Right atrium auricular region (tissue), 2 donors: ENCODE measurements around the gene PHOSPHO1. TPM values are rescaled to one million over a fixed set of nuclear protein-coding genes. Genes with fewer than 3 reads are reported as not detected.
A peak's percentile ranks its signal among the peaks of the same experiment; 100 is the strongest.

Experiments
- DNase-seq: peaks from one replicate; pipeline ENCODE4 v3.0.0-alpha.2; 2019; ENCODE audit warnings: low spot score
- H3K27ac ChIP-seq, 2 donors: fragments of 200-600 bp; sonication (generic); 1 replicate in 1 of 2; 2 replicates in 1 of 2; pipeline ENCODE4 v1.5.1; 2016 to 2019
- H3K27me3 ChIP-seq, 2 donors: fragments of 200-600 bp; sonication (generic); one replicate each; pipeline versions ENCODE4 v1.5.1 to v1.6.0; 2017 to 2019
- H3K36me3 ChIP-seq: fragments of 200-600 bp; sonication (generic); one replicate; pipeline ENCODE4 v1.5.1; 2016
- H3K4me1 ChIP-seq, 2 donors: fragments of 200-600 bp; sonication (generic); one replicate each; pipeline versions ENCODE4 v1.5.1 to v1.6.0; 2017 to 2019
- H3K4me3 ChIP-seq, 2 donors: fragments of 200-600 bp; sonication (generic); 1 replicate in 1 of 2; 2 replicates in 1 of 2; pipeline ENCODE4 v1.5.1; 2017 to 2019; ENCODE audit warnings: mild to moderate bottlenecking in 1 of 2, moderate library complexity in 1 of 2
- H3K9me3 ChIP-seq, 2 donors: fragments of 200-600 bp; sonication (generic); one replicate each; pipeline ENCODE4 v1.5.1; 2019
- CTCF ChIP-seq, 2 donors: fragments of 200-600 bp; sonication (generic); IDR thresholded peaks; one replicate each; pipeline ENCODE4 v1.5.1; 2019; ENCODE audit warnings: antibody characterized with exemption in 2 of 2
- total RNA-seq, 2 donors: library from RNA; depleted of rRNA; stranded (reverse); fragments of >200 nt; gene quantifications; one replicate each; pipeline ENCODE4 v1.1.0, GENCODE V29; 2016

Gene PHOSPHO1
- total RNA-seq, 2 donors from 2014 or later, result 0.56 to 2.2 TPM

GRCh38 chr17:49219987-49220386 is 10.6 kb downstream of the PHOSPHO1 start:
- H3K27me3 ChIP-seq, result peaks cover 0 to 3% of the 10 kb centered on the region in 2 donors
- no peak overlapping the region for H3K27ac ChIP-seq
- no peaks in the 10 kb centered on the region for H3K9me3 ChIP-seq
- no peaks in the 10 kb centered on the region for H3K36me3 ChIP-seq
- TF ChIP-seq CTCF (IDR thresholded peaks at IDR 0.05), result no peak
- H3K4me1 ChIP-seq, result peaks cover 0 to 54% of the 10 kb centered on the region in 2 donors
- no peak overlapping the region for H3K4me3 ChIP-seq
- DNase-seq, result no peak

DNA sequence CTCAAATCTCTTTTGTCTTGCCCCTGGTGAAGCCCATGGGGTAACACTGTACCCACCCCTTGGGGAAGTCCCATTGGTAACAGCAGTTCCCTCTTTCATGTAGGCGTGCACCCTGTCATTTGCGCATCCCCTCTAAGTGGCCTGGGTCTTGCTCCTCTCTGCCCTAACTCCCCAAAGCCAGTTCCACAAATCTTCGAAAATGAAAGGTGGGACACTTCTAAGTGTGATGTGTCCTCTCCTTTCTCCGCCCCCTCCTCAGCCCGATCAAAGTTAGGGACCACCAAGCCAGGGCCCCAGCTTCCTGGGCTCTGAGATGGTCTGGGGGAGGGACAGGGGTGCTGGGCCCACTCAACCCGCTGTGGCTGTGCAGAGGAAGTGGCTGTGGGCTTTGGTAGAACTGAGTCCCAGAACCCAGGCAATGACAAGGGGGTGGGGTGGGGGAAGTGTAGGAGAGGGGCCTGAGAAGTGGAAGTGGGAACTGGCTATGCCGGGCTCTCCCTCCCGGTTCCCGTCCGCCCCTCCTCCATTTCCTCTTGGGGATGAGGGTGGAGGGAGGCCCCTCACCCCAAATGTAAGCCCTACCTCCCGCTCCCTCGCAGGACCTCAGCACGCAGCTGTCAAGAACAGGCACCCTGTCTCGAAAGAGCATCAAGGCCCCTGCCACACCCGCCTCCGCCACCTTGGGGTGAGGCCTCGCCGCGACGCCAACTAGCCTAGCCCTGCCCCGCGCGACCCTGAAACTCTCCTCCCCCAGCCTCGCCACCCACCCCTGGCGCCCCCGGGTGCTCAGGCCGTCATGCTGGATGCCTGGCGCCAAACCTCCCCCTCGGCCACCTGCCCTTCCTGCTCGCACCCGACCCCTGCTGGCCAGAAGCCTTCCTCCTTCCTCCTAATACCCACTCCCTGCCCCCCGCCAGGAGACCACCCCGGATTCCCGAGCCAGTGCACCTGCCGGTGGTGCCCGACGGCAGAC is 11.4 kb downstream of the PHOSPHO1 start:
- no peak overlapping the region for H3K4me3 ChIP-seq
- TF ChIP-seq CTCF (IDR thresholded peaks at IDR 0.05), result peak in 1 of 2 donors; percentile 29
- no peaks in the 10 kb centered on the region for H3K9me3 ChIP-seq
- DNase-seq, result no peak
- no peak overlapping the region for H3K27ac ChIP-seq
- no peaks in the 10 kb centered on the region for H3K36me3 ChIP-seq
- no peaks in the 10 kb centered on the region for H3K27me3 ChIP-seq
- peaks cover 0 to 51% of the 10 kb centered on the region in 2 donors for H3K4me1 ChIP-seq

GRCh38 chr17:49217651-49218413 is 12.8 kb downstream of the PHOSPHO1 start:
- Histone ChIP-seq H3K9me3 (no peaks in the 10 kb centered on the region), H3K36me3 (no peaks in the 10 kb centered on the region), H3K4me3 (no peak overlapping the region), H3K27ac (peak overlapping the region; percentile 31 to 40), H3K27me3 (no peaks in the 10 kb centered on the region), H3K4me1 (peaks cover 0 to 53% of the 10 kb centered on the region in 2 donors)
- no peak for TF ChIP-seq CTCF (IDR thresholded peaks at IDR 0.05)
- peak; percentile 65 for DNase-seq

DNA sequence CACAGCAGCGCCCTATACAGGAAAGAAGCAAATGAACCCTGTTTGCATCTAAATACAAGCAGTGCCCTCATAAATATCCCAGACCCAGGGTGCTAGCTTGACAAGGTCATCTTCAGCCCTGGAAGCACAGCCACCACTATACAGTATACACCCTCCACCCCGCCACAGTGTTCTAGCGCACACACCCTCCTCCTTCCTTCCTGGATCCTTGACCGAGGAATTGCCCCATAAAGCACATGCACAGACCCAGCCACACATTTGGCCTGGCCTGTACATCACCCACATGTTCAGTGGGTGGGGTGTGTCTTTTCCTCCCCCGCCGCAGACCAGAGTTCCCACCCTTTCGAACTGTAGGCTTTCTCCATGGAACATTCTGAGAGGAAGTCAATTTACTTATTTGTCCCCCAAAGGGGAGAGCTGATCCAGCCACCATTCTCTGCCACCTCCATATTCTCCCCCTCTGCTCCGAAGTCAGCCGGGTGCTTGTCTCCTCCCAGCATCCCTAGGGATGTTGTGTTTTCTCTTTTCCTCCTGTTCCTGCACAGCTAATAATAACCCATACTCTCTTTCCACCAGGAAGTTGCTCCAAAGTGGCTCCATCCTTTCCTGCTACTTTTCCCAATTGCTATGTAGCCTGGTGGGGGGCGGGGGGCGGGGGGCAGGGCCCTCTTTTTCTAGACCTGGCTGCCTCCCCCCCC is 13.5 kb downstream of the PHOSPHO1 start:
- Histone ChIP-seq H3K9me3 (no peaks in the 10 kb centered on the region), H3K4me1 (peaks cover 0 to 55% of the 10 kb centered on the region in 2 donors), H3K4me3 (no peak overlapping the region), H3K27ac (peak overlapping the region; percentile 31 to 40), H3K36me3 (no peaks in the 10 kb centered on the region), H3K27me3 (no peaks in the 10 kb centered on the region)
- no peak for TF ChIP-seq CTCF (IDR thresholded peaks at IDR 0.05)
- DNase-seq, result peak; percentile 76

DNA sequence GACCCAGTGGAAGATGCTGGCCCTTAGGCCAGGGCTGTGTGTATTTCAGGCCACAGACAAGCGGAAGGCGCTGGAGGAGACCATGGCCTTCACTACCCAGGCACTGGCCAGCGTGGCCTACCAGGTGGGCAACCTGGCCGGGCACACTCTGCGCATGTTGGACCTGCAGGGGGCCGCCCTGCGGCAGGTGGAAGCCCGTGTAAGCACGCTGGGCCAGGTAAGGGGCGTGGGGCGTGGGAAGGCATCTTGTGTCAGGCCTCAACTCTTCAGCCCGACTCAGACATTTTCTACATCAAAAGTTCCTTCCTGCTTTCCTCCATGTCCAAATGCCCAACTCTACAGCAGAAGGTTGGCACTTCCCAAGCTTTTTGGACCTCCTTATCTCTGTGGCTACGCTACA is 14.1 kb downstream of the PHOSPHO1 start:
- H3K4me3 ChIP-seq, result no peak overlapping the region
- no peak for DNase-seq
- peaks cover 0 to 55% of the 10 kb centered on the region in 2 donors for H3K4me1 ChIP-seq
- TF ChIP-seq CTCF (IDR thresholded peaks at IDR 0.05), result no peak
- no peaks in the 10 kb centered on the region for H3K36me3 ChIP-seq
- peak overlapping the region; percentile 8 to 17 for H3K27ac ChIP-seq
- H3K9me3 ChIP-seq, result no peaks in the 10 kb centered on the region
- H3K27me3 ChIP-seq, result no peaks in the 10 kb centered on the region
